ENCODE data around the gene FGF8. TPM values are rescaled to one million over a fixed set of nuclear protein-coding genes. Genes with fewer than 3 reads are reported as not detected.

Gene FGF8
- total and polyA plus RNA-seq, 2 of the 8 experiments (the other 6 are each of a cell fraction or from before 2014, with no cell fraction given), result 1.1 to 3.9 TPM

DNA sequence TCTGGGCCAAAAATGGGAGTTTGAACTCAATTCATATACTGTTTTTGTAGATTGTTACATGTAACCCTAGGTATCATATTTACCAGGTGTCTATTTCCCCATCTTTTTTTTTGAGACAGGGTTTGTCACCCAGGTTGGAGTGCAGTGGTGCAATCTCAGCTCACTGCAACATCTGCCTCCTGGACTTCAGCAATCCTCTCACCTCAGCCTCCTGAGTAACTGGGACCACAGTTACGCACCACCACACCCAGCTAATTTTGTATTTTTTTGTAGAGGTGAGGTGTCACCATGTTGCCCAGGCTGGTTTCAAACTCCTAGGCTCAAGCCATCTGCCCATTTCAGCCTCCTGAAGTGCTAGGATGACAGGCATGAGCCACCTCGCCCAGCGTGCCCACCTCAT lies 52.7 kb downstream of the FGF8 start:
- Histone ChIP-seq H3K9me3 (ENCODE audit: insufficient read depth in 2 of 2, low read depth in 1 of 2, low read length in 1 of 2) (no peaks in the 10 kb centered on the region), H3K56ac (replicated peaks; ENCODE audit: insufficient read length, low read depth, low read length) (no peak overlapping the region), H2BK20ac (ENCODE audit: low read length) (no peak overlapping the region), H3K79me1 (ENCODE audit: low read depth, low read length) (no peaks in the 10 kb centered on the region), H2BK120ac (replicated peaks; ENCODE audit: low read depth, low read length) (no peak overlapping the region), H3K4me1 (replicated peaks in 1 of 4; ENCODE audit: control insufficient read depth in 3 of 4, insufficient read depth in 4 of 4, low read length in 3 of 4) (peaks cover 0 to 3% (median 0%) of the 10 kb centered on the region in 4 experiments; a peak in 2 of 7 replicates), H4K20me1 (replicated peaks in 1 of 2; ENCODE audit: control insufficient read depth in 1 of 2, insufficient read depth in 2 of 2, low read length in 2 of 2) (no peaks in the 10 kb centered on the region), H3K4me3 (ENCODE audit: extremely low read depth in 1 of 4, insufficient read depth in 2 of 4, low read depth in 3 of 4, low read length in 4 of 4) (no peak overlapping the region), H2AK5ac (ENCODE audit: low read depth, low read length) (no peak overlapping the region), H2BK15ac (ENCODE audit: low read length) (no peak overlapping the region), H2AFZ (ENCODE audit: low read length) (0 out of 2 replicates have a peak overlapping the region, but pooled peaks have one; percentile 40), H3K4me2 (ENCODE audit: insufficient read depth in 1 of 2, low read depth in 2 of 2, low read length in 2 of 2) (no peak overlapping the region), H3K27me3 (replicated peaks in 1 of 4; ENCODE audit: control insufficient read depth in 3 of 4, extremely low read depth in 1 of 4, insufficient read depth in 3 of 4, low read length in 3 of 4) (no peaks in the 10 kb centered on the region), H3K23me2 (ENCODE audit: low read depth, low read length) (no peaks in the 10 kb centered on the region; the same call in 1 of the 2 replicates), H4K8ac (ENCODE audit: extremely low read depth, insufficient read depth, low read length) (no peak overlapping the region), H3K23ac (ENCODE audit: insufficient read length) (no peak overlapping the region), H4K5ac (ENCODE audit: insufficient read length, low read depth, low read length) (no peak overlapping the region), H3K18ac (ENCODE audit: extremely low read depth, low read length) (no peak overlapping the region), H3K4ac (replicated peaks; ENCODE audit: insufficient read length, low read depth, low read length) (no peak overlapping the region), H3K14ac (ENCODE audit: insufficient read length) (no peak overlapping the region), H3K27ac (ENCODE audit: low read depth, low read length) (no peak overlapping the region), H2BK5ac (ENCODE audit: low read depth, low read length) (no peak overlapping the region), H3K36me3 (ENCODE audit: control insufficient read depth in 2 of 4, insufficient read depth in 4 of 4, low read length in 3 of 4) (no peaks in the 10 kb centered on the region), H3K9ac (replicated peaks in 1 of 4; ENCODE audit: extremely low read depth in 1 of 4, low read depth in 3 of 4, low read length in 3 of 4) (no peak overlapping the region), H2BK12ac (ENCODE audit: low read depth, low read length) (no peak overlapping the region), H4K91ac (replicated peaks; ENCODE audit: insufficient read length, low read length) (no peak overlapping the region), H3K79me2 (ENCODE audit: control insufficient read depth in 1 of 2, insufficient read depth in 2 of 2, low read length in 2 of 2) (no peaks in the 10 kb centered on the region)
- ChIA-PET CTCF (ENCODE audit: partially characterized antibody) (interaction anchor here (0.6 to 2.1 kb wide), 3 partner anchors 11 to 21 kb away, joined by 4 to 9 read pairs (median 6); no protein-coding TSS in a partner anchor), POLR2A (ENCODE audit: partially characterized antibody) (no interaction called here)
- WGBS, 2 experiments (ENCODE audit: extremely low coverage in 1 of 2, insufficient coverage in 1 of 2, insufficient read length in 1 of 2, insufficient replicate concordance in 2 of 2, low coverage in 1 of 2, low lambda C conversion rate in 2 of 2, missing lambda C conversion rate in 1 of 2), result 98% methylated on average over 3 of the region's 3 CpGs; no CpG with 5 or more reads in 1 of the 2 experiments
- no peak for DNase-seq (ENCODE audit: low read depth in 1 of 2, low spot score in 2 of 2)
- FAIRE-seq, result no peak
- no peak for TF ChIP-seq ASH2L (IDR thresholded peaks at IDR 0.05; ENCODE audit: low read length)
- no peak for TF ChIP-seq TCF12 (IDR thresholded peaks at IDR 0.05; ENCODE audit: low read depth, low read length)
- TF ChIP-seq GABPA (IDR thresholded peaks at IDR 0.05; ENCODE audit: borderline replicate concordance, insufficient read depth, low read length), result no peak
- TF ChIP-seq SP4 (IDR thresholded peaks at IDR 0.05; ENCODE audit: low read length), result no peak
- TF ChIP-seq EP300 (IDR thresholded peaks at IDR 0.05; ENCODE audit: borderline replicate concordance in 1 of 2, low read depth in 2 of 2, low read length in 2 of 2), result no peak
- no peak for TF ChIP-seq CBX8 (IDR thresholded peaks at IDR 0.05; ENCODE audit: borderline replicate concordance, low read depth, low read length)
- no peak for TF ChIP-seq TBP (IDR thresholded peaks at IDR 0.05; ENCODE audit: low read depth, low read length)
- TF ChIP-seq YY1 (IDR thresholded peaks at IDR 0.05; ENCODE audit: low read depth, low read length), result no peak
- TF ChIP-seq, protein P1, sequence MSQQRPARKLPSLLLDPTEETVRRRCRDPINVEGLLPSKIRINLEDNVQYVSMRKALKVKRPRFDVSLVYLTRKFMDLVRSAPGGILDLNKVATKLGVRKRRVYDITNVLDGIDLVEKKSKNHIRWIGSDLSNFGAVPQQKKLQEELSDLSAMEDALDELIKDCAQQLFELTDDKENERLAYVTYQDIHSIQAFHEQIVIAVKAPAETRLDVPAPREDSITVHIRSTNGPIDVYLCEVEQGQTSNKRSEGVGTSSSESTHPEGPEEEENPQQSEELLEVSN (IDR thresholded peaks at IDR 0.05), result no peak
- TF ChIP-seq CREB1 (IDR thresholded peaks at IDR 0.05), result no peak
- TF ChIP-seq CHD2 (IDR thresholded peaks at IDR 0.05; ENCODE audit: low read length), result no peak
- TF ChIP-seq, protein P2, sequence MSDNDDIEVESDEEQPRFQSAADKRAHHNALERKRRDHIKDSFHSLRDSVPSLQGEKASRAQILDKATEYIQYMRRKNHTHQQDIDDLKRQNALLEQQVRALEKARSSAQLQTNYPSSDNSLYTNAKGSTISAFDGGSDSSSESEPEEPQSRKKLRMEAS (IDR thresholded peaks at IDR 0.05), result no peak
- no peak for TF ChIP-seq TEAD4 (IDR thresholded peaks at IDR 0.05; ENCODE audit: low read depth, low read length)
- no peak for TF ChIP-seq NRF1 (IDR thresholded peaks at IDR 0.05; ENCODE audit: low read depth, low read length)

Measured in H1 (cell line).